Activated CD4-positive, alpha-beta T cell treated with anti-CD3 and anti-CD28 coated beads for 36 hours (primary cell): Measurements from ENCODE around the gene TBCD. TPM values are rescaled to one million over a fixed set of nuclear protein-coding genes. Genes with fewer than 3 reads are reported as not detected.

Experiments
- ATAC-seq: fragments of 200-7000 bp; cut with Tn5 transposase; one replicate; pipeline ENCODE4 v1.10.0; 2021; ENCODE audit warnings: mild to moderate bottlenecking, moderate library complexity
- CTCF ChIA-PET: fragments of 350-600 bp; sonication (Branson Sonifier 250); formaldehyde crosslinking; loops from one replicate; lab custom pipeline; 2021; ENCODE audit warnings: antibody characterized with exemption; lab: Charles Lee
- POLR2A ChIA-PET: fragments of 350-600 bp; sonication (Branson Sonifier 250); formaldehyde crosslinking; loops from one replicate; lab custom pipeline; 2021; ENCODE audit warnings: antibody characterized with exemption, inconsistent platforms; lab: Charles Lee
- DNase-seq: peaks from one replicate; pipeline ENCODE4 v3.0.0-alpha.2; 2020
- H3K27ac Mint-ChIP-seq: one replicate; pipeline ENCODE4 v1.8.0; 2021; ENCODE audit warnings: mixed read lengths
- H3K27me3 Mint-ChIP-seq: one replicate; pipeline ENCODE4 v1.8.0; 2021; ENCODE audit warnings: mixed read lengths
- H3K36me3 Mint-ChIP-seq: one replicate; pipeline ENCODE4 v1.8.0; 2021; ENCODE audit warnings: low read depth, mixed read lengths
- H3K4me1 Mint-ChIP-seq: one replicate; pipeline ENCODE4 v1.8.0; 2021; ENCODE audit warnings: mixed read lengths
- H3K4me3 Mint-ChIP-seq: one replicate; pipeline ENCODE4 v1.8.0; 2021; ENCODE audit warnings: mild to moderate bottlenecking, moderate library complexity, mixed read lengths
- H3K9me3 Mint-ChIP-seq: one replicate; pipeline ENCODE4 v1.8.0; 2021; ENCODE audit warnings: low read depth, mixed read lengths
- intact Hi-C, 2 experiments: fragments of 100-400 bp; cut with DNase I in 1 of 2; cut with micrococcal nuclease in 1 of 2; formaldehyde crosslinking; loops; one replicate each; pipeline versions ENCODE4 v1.14.2 to v1.15.1; 2022 to 2024; cut with DNase I, micrococcal nuclease
- total RNA-seq, 2 experiments: library from RNA; stranded (reverse); gene quantifications; one replicate each; pipeline ENCODE4 v1.2.3, GENCODE V29; 2021

TBCD gene
- total RNA-seq, 2 experiments from 2014 or later: 83.3 to 97.2 TPM

DNA sequence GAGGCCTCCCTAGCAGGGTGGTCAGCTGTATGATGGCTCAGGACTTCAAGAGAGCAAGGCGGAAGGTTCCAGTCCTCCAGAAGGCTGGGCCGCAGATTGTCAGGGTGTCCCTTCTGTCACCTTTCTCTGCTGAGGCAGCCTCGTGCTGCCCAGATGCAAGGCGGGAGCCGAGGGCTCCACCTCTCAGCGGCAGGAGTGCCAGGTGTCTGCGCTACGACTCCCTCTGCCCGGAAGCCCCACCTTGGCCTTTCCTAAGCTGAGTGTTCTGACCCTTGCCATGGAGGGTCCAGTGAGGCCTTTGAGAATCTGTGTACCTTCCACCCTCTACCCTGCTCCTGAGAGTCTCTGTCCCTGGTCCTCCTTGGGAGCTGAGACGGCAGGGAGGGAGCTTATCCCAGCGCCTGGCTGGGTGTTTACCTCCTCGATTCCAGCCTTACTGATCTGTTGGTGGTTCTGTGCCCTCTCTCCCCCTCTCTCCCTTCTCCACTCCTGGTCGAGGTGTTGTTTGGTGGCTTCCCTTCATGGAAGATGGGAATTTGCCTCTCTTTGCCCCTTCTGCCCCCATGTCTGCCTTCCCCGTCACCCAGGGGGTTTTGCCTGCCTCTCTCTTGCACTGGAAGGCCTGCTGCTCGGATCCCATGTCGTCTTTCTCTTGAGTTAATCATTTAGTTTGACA, 90.2 kb downstream of the TBCD start:
- ChIA-PET CTCF (interaction anchor here (1.5 kb wide), 1 partner anchor 12 kb away, joined by 3 read pairs; no protein-coding TSS in a partner anchor), POLR2A (no interaction called here)
- peaks cover 12% of the 10 kb centered on the region for H3K4me1 Mint-ChIP-seq
- no peaks in the 10 kb centered on the region for H3K9me3 Mint-ChIP-seq
- no peaks in the 10 kb centered on the region for H3K27me3 Mint-ChIP-seq
- no peak overlapping the region for H3K4me3 Mint-ChIP-seq
- peaks cover 4% of the 10 kb centered on the region for H3K36me3 Mint-ChIP-seq
- intact Hi-C loops: no loop called here
- no peak overlapping the region for H3K27ac Mint-ChIP-seq
- no peak for DNase-seq
- no peak for ATAC-seq

DNA sequence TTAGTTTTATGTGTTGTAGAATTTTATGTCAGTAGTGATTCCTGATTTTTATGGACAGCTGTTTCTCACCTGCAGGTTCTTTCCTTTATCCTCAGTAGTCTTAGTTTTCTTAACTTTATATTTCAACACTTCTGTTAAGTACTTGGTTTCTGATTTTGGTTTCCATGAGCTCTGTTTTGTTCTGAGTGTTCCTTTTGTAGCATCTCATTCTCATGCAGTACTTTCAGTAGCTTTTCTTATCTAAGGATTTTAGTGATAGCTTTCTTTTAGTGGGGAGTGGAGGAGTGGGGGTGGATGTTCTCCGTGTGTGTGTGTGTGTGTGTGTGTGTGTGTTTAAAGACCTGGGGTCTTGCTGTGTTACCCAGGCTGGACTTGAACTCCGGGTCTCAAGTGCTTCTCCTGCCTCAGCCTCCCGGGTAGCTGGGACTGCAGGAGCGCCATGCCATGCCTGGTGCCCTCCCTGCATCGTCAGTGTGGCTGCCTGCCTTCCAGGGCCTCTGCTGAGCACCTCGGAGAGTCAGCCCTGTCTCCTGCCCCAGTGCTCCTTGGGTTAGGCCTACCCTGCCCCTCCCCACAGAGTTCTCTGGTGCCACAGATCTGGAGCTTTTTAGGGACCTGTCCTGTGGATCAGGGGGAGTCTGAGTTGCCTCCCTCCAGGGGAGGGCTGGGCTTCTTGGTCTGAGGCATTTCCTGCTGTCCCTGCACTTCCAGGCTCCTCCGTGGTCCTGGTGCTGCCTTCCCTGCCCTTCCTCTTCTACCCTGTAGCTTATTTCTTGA, 92.2 kb downstream of the TBCD start:
- intact Hi-C loops: no loop called here
- Mint-ChIP-seq H3K4me1 (peaks cover 19% of the 10 kb centered on the region), H3K4me3 (no peak overlapping the region), H3K9me3 (no peaks in the 10 kb centered on the region), H3K27ac (peak overlapping the region; percentile 29), H3K36me3 (peaks cover 11% of the 10 kb centered on the region), H3K27me3 (no peaks in the 10 kb centered on the region)
- ChIA-PET POLR2A (interaction anchor here (0.6 to 1.2 kb wide), 2 partner anchors 9 to 11 kb away, joined by 3 to 5 read pairs; no protein-coding TSS in a partner anchor), CTCF (interaction anchor here (0.9 kb wide), 1 partner anchor 41 kb away, joined by 3 read pairs; no protein-coding TSS in a partner anchor)
- no peak for DNase-seq
- peak; percentile 57 for ATAC-seq

DNA sequence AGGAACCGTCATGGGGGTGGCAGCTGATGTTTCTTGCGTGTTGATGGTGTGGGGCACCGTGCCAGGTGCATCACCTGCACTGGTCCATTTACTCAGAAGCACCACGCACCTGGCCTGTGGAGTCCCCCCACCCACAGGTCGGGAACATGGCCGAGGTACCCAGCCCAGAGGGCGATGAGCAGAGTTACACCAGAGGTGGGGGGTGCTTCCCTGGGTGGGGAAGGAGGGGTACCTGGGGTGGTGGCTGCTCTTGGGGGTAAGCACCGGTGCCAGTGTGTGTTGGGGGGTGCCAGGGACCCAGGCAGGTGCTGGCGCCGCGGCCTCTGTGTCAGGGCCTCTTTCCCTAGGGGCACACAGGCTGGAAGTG, 92.9 kb downstream of the TBCD start:
- ATAC-seq (no peak), DNase-seq (no peak)
- CTCF ChIA-PET: no interaction called here
- Mint-ChIP-seq H3K27me3 (no peaks in the 10 kb centered on the region), H3K9me3 (no peaks in the 10 kb centered on the region), H3K4me1 (peaks cover 22% of the 10 kb centered on the region), H3K27ac (peak overlapping the region; percentile 14), H3K4me3 (no peak overlapping the region), H3K36me3 (peaks cover 15% of the 10 kb centered on the region)
- intact Hi-C loops: no loop called here
- POLR2A ChIA-PET: interaction anchor here (1.2 kb wide), 1 partner anchor 8 kb away, joined by 3 read pairs; no protein-coding TSS in a partner anchor

DNA sequence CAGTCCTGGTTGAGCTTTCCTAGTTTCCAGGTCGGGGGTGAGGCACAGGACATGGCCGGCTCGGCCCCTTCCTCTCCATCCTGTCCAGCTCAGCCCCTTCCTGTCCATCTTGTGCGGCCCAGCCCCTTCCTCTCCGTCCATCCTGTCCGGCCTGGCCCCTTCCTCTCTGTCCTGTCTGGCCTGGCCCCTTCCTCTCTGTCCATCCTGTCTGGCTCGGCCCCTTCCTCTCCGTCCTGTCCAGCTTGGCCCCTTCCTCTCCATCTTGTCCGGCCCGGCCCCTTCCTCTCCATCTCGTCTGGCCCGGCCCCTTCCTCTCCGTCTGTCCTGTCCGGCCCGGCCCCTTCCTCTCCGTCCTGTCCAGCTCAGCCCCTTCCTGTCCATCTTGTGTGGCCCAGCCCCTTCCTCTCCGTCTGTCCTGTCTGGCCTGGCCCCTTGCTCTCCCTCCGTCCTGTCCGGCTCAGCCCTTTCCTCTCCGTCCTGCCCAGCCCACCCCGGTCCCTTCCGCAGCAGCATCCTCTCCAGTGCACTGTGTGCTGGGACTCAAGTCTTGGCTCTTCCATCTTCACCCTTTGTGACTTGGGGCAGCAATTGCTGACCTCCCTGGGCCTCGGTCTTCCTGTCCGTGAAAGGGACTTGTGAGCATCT, 93.4 kb downstream of the TBCD start:
- Mint-ChIP-seq H3K27me3 (no peaks in the 10 kb centered on the region), H3K4me3 (no peak overlapping the region), H3K36me3 (peaks cover 15% of the 10 kb centered on the region), H3K9me3 (no peaks in the 10 kb centered on the region), H3K27ac (no peak overlapping the region), H3K4me1 (peaks cover 22% of the 10 kb centered on the region)
- intact Hi-C loops: no loop called here
- ChIA-PET CTCF (no interaction called here), POLR2A (no interaction called here)
- ATAC-seq (no peak), DNase-seq (no peak)

DNA sequence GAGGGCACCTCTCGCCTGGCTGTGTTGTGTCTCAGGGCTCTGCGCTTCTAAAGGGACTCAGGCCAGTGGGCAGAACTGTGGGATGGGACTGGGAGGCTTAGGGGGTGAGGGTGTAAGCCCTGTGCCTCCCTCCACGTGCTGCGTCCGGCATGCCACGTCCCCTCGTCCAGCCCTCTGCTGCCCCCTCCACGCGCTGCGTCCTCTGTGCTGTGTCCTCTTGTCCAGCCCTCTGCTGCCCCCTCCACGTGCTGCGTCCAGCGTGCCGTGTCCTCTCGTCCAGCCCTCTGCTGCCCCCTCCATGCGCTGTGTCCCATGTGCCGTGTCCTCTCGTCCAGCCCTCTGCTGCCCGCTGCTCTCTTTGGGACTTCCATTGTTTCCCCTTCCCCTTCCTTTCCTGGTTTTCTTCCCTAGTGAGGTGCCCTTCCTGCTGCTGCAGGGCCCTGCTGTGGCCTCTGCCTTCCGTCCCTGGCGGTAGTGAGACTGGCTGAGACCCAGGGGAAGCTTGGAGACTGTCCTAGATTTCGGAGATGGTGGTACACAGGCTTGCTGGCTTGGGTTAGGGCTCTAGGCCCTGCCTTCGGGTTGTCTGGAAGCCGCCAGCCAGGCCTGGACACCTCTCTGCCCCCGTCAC, 94.3 kb downstream of the TBCD start:
- Mint-ChIP-seq H3K27me3 (no peaks in the 10 kb centered on the region), H3K4me1 (peaks cover 22% of the 10 kb centered on the region), H3K27ac (no peak overlapping the region), H3K9me3 (no peaks in the 10 kb centered on the region), H3K36me3 (peaks cover 15% of the 10 kb centered on the region), H3K4me3 (no peak overlapping the region)
- CTCF ChIA-PET: no interaction called here
- ATAC-seq (no peak), DNase-seq (no peak)
- POLR2A ChIA-PET: no interaction called here
- intact Hi-C loops: no loop called here

DNA sequence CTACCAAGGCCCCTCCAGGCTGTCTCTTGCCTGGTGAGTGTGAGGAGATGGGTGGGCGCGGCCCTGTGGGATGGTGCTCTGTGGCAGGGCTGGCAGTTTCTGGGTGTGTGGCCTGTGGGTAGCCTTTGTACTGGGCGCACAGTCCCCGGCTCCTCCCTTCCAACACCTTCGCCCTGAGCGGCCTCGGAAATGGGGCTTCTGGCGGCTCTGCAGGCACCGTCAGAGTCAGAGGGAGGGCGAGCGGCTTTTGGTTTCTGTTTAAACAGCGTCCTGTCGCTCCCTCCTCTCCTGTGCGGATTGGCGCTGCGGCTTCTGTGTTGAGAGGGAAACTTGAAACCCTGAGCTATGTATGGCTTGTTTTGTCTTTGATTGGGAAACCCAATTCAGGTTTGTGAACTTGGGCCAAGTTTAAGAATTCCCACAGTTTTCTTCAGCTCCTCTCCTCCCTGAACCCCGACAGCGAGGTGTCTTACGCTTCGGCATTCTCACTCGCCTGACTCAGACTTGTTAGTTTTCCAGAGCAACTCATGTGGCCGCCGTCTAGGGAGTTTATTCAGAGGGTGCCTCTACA, 96.2 kb downstream of the TBCD start:
- H3K27me3 Mint-ChIP-seq: no peaks in the 10 kb centered on the region
- DNase-seq: peak; percentile 57
- CTCF ChIA-PET: interaction anchor here (1.1 kb wide), 1 partner anchor 21 kb away, joined by 3 read pairs; no protein-coding TSS in a partner anchor
- peak overlapping the region; percentile 31 for H3K27ac Mint-ChIP-seq
- H3K9me3 Mint-ChIP-seq: no peaks in the 10 kb centered on the region
- H3K36me3 Mint-ChIP-seq: peaks cover 15% of the 10 kb centered on the region
- H3K4me3 Mint-ChIP-seq: peak overlapping the region; percentile 18
- peaks cover 22% of the 10 kb centered on the region for H3K4me1 Mint-ChIP-seq
- intact Hi-C loops: no loop called here
- POLR2A ChIA-PET: no interaction called here
- ATAC-seq: peak; percentile 80

DNA sequence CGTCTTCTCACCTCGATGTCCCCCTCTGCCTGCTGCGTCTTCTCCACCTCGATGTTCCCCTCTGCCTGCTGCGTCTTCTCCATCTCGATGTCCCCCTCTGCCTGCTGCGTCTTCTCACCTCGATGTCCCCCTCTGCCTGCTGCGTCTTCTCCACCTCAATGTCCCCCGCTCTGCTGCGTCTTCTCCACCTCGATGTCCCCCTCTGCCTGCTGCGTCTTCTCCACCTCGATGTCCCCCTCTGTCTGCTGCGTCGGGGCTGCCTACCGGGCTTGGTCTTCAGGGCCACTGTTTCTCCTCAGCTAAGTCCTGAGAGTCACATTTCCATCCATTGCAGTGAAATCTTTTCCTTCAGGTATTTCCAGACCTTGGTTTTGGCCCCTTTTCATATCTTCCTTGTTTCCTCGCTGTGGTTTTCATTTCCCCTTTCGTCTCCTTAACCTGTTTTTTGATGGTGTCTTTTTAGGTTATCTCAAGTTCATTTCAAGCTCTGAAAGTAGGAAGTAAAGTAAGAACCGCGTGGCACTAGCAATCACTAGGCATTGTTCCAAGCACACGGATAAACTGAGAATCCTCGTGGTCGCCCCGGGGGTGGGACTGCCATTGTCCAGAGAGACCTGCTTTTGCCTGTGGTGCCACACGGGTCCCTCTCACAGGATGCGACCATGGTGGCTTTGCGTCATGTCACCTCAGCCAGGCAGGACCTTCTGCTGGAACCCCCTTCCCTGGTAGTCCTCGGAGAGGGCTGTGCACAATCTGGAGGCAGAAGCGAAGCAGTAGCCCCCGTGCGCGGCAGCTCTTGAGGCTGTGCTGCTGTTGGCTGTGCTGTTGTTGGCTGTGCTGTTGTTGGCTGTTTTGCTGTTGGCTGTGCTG, 97.4 kb downstream of the TBCD start:
- Mint-ChIP-seq H3K36me3 (peaks cover 19% of the 10 kb centered on the region), H3K4me3 (no peak overlapping the region), H3K4me1 (peaks cover 15% of the 10 kb centered on the region), H3K27me3 (no peaks in the 10 kb centered on the region), H3K9me3 (no peaks in the 10 kb centered on the region), H3K27ac (peak overlapping the region; percentile 37)
- POLR2A ChIA-PET: no interaction called here
- ATAC-seq: no peak
- CTCF ChIA-PET: no interaction called here
- DNase-seq: no peak
- intact Hi-C loops: no loop called here

DNA sequence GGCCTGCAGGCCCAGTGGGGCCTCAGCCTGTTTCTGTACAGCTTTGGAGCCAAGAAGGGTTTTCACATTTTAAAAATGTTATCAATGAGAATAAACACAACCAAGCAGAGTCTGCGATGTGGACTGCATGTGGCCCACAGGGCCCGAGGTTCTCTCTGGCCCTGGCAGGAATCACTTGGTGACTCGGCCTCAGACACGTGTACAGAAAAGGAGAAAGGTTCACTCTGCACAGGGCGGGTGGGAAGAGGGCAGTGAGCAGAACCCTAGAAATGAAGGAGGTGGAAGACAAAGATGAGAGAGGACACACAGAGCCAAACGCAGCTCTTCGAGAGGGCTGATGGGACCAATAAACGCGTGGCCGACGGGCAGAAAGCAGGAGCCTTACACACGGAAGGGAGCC, 99.5 kb downstream of the TBCD start:
- Mint-ChIP-seq H3K27me3 (no peaks in the 10 kb centered on the region), H3K36me3 (peaks cover 15% of the 10 kb centered on the region), H3K27ac (no peak overlapping the region), H3K4me1 (peaks cover 10% of the 10 kb centered on the region), H3K4me3 (no peak overlapping the region), H3K9me3 (no peaks in the 10 kb centered on the region)
- CTCF ChIA-PET: no interaction called here
- intact Hi-C loops: no loop called here
- POLR2A ChIA-PET: no interaction called here
- DNase-seq (no peak), ATAC-seq (no peak)

DNA sequence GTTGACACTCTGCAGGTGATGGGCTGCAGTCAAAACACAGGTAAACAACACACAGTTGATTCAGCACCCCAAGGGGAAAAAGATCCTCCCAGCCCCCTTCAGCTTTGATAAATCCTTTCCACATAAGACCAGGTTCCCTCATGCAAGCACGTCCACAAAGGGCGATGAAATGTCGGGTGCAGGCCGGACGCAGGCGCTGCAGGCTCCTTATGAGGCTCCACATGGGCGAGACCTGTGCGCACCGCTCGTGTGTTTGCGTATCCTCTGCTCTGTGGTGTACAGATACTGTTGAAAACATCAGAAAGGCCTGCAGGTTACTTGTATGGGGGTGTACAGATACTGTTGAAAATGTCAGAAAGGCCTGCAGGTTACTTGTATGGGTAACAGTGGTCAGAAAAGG, 102.4 kb downstream of the TBCD start:
- ChIA-PET POLR2A (interaction anchor here (1.0 kb wide), 1 partner anchor 11 kb away, joined by 5 read pairs; no protein-coding TSS in a partner anchor), CTCF (interaction anchor here (1.9 kb wide), 1 partner anchor 10 kb away, joined by 7 read pairs; no protein-coding TSS in a partner anchor)
- peaks cover 17% of the 10 kb centered on the region for H3K4me1 Mint-ChIP-seq
- H3K9me3 Mint-ChIP-seq: no peaks in the 10 kb centered on the region
- no peaks in the 10 kb centered on the region for H3K27me3 Mint-ChIP-seq
- H3K27ac Mint-ChIP-seq: no peak overlapping the region
- H3K4me3 Mint-ChIP-seq: no peak overlapping the region
- intact Hi-C loops: no loop called here
- DNase-seq (no peak), ATAC-seq (no peak)
- peaks cover 9% of the 10 kb centered on the region for H3K36me3 Mint-ChIP-seq

DNA sequence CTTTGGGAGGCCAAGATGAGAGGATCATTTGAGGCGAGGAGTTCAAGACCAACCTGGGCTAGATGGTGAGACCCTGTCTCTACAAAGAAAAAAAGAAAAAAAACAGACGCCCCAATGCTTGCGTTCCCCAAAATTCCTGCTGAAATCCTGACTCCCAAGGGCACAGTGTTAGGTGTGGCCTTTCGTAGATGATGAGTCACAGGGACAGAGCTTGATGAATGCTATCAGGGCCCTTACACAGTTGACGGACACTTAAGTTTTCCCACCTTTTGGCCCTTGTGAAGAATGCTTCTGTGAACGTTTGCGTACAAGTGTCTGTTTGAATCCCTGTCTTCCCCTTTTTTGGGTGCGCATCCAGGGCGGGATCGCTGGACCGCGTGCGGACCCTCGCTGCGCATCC, 104.5 kb downstream of the TBCD start:
- intact Hi-C loops: no loop called here
- Mint-ChIP-seq H3K27me3 (no peaks in the 10 kb centered on the region), H3K4me1 (peaks cover 32% of the 10 kb centered on the region), H3K4me3 (no peak overlapping the region), H3K36me3 (peaks cover 8% of the 10 kb centered on the region), H3K27ac (no peak overlapping the region), H3K9me3 (no peaks in the 10 kb centered on the region)
- no peak for ATAC-seq
- DNase-seq: no peak
- ChIA-PET POLR2A (no interaction called here), CTCF (interaction anchor here (0.6 to 1.3 kb wide), 2 partner anchors 15 to 78 kb away, joined by 3 read pairs; no protein-coding TSS in a partner anchor)
